OCI-M2 (cell line): ENCODE results near the gene RAB3C.

Experiments
- DNase-seq: peaks from one replicate; lab custom pipeline; 2025; ENCODE audit not compliant: unreplicated experiment; lab: John Stamatoyannopoulos, UW

Gene RAB3C

DNA sequence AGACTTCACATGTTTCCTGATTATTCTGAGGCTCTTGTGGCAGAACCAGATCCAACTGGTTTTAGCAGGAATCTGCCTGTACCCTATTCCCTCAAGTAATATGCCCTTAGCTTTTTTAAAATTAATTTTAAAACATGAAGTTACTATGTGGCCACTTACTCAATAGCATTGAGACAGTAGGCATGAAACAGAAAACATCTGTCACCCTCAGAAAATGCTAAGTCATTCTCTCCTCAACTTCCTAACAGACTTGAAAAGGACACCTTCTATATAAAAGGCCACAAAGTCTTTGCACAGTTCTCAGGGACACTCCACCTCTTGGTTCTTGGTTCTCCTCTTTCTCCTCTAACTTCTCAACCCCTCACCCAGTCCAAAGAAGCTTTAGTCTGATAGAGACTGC lies 277.8 kb downstream of the RAB3C start:
- DNase-seq = no peak

DNA sequence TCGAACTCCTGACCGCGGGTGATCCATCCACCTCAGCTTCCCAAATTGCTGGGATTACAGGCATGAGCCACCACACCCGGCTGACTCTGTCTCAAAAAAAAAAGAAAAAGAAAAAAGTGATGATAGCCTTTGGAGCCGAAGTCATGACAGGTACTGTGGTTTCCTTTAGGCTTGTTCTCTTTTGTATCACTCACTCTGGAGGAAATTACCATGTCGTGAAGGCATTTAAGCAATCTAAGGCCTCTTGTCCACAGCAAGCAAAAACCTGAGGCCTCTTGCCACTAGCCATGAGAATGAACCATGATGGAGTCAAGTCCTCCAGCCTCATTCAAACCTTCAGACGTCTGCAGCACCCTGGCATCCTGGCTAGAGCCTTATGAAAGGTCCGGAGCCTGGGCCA lies 286.1 kb downstream of the RAB3C start:
- no peak for DNase-seq

DNA sequence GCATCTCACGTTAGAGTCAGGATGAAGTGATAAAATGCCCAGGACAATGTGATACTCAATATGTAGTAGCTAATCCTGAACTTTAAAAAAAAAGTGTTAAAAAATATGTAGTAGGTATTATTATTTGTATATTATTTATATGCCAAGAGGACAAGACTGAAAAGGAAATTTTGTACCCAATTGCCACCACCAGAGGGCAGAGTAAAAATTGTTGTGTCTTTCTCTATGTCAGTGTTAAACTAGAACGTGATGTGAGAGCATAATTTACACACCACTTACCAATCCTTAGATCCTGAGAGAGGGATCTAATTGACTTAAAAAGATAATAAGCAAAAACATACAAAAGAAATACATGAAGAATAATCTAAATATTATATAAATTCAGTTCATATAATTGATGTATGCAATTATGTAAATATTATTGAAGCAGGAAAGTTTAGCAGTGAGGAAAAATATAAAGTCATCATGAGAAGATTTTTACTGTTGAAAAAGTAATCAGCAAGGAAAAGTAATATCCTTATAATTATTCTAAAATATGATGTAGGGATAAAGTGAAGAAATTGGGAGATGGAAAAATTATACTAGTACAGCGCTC lies 288.9 kb downstream of the RAB3C start:
- DNase-seq = no peak

DNA sequence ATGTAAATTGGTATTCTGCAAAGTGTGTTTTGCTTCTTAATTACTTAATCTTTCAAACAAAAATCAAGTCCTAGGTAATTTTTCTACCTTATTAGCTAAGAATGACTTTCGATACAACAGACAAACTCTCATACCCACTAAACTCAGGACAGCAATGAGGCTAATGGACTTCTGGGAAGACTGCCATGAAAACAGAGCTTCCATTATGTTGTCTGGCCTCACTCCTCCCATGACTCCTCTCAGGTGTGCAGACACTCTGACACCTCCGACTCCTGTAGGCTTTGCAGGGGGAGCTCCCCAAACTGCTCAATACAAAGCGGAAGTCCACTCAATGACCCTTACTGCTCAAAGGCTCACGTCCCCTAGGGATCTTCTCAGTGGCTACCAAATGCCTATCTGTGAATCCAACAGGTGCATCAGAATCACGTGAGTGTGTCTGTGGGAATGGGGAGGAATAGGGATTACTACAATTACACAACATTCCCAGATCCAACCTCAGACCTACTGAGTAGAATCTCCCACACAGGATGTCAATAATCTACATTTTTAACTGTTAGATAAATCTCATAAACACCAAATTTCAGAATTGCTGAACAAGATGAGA lies 289.9 kb downstream of the RAB3C start:
- no peak for DNase-seq

DNA sequence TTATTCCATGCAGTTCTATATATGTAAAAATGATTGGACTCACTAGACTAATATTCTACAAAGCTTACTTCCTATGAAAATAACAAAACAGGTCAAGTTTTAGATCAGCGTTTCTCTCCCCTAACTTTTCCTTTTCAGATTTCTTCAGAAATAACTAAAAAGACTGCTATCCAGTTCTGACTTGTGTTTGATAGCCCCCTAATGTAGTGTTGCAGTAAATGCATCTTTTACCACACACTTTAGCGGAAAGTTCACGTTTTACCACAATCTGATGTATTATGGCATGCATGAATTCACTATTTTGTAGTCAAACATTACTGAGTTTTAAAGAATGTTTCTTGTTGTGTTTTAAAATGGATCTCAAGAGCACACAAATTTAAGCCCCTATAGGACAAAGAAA lies 292.7 kb downstream of the RAB3C start:
- DNase-seq = no peak

DNA sequence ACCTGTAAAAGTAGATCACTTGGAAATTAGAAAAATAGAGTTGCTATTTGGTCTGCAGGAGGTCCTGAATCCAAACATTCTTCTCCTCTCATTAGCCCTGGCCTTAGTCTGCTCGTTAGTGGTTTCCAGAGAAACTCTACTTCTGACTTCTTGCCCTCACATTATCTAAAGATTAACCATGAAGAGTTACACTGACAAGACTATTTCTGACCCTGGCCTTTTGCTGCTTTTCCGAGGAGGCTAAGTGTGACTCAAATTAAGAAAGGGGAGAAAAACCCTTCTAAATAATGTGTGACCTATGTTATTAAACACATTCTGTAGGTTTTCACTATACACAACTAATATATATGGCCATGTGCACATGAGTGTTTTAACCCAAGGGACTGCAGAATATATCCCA lies 302.4 kb downstream of the RAB3C start:
- no peak for DNase-seq

DNA sequence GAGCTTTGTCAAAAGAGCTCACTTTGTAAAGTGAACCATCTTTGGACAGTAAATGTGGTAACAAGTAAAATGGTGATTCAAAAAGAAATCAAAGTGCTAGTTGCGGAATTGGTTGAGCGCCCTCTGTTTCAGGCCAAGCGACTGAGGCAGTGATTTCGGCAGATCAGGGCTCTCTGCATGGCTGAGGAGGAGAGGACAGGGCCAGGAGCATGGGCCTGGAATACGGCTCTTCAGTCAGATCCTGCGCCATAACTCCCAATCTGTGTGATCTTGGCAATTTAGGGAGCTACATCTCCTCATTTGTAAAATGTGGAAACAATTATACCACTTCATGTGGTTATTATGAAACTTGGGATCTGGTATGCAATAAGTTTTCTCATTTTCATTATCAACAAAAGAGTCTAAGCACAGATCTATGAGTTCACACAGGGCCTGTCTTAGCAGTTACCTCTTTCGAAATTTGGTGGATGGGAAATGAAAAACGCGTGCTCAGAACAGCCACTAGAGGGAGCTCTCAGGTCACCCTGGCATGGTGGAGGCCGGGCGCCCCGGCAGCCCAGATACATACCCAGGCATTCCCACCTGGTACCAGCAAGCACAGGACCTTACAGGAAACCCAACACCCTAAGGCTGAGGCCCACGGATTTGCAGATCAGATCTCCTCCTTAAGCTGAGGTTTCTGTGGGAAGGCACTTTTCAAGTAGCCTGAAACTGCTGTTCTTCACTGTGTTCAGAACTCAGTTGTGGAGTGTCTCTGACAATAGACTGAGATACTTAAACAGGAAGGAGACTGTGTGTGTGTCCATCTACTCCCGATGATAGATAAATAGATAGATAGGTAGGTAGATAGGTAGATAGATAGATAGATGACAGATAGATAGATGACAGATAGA lies 303.7 kb downstream of the RAB3C start:
- DNase-seq = peak; percentile 2

DNA sequence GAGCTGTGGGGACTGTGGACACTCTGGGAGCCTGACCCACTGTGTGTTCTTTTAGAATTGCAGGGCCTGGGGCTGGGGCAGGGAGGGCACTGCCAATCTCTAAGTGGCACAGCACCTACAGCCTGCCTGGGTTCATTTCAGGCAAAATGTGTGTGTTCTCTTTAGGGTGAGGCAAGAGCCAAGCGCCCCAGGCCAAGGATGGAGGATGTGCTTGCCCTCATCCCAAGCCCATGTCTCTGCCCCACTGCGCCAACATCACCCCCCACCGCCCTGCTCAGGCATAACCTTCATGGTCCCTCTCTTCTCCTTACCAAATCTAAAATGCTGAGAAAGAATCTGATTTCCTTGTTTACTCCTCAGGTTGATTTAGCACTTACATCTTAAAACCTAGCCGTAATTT lies 304.4 kb downstream of the RAB3C start:
- no peak for DNase-seq

DNA sequence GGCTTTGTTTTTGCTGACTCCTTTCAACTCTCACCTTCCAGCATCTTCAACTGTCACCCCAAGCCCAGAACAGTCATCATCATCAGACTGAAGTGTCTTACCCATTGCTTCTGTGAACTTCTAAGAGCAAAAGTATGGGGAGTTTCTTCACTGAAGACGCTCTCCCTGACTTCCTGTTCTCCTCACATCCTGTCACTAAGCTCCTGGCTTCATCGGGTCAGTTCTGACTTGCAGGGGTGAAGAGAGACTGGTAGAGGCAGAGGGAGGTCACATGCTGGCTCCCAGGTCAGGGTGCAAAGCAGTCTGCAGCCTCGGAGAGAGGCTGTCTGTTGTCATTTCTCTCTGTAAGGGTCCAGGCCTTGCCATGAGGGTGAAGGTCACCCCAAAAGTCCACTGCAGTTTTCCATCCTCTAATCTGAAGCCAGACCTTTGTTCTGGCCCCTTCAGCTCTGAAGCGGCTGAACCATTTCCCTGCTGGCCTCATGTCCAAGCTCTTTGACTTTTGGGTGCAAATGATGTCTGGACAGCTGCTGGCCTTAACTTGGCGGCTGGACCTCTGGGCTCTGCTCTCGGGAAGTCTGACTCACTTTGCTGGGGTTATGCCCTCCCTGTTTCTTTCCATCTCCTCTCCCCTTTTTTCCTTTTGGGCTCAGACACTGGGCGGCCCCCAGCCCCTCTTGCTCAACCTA lies 305.0 kb downstream of the RAB3C start:
- DNase-seq = no peak

DNA sequence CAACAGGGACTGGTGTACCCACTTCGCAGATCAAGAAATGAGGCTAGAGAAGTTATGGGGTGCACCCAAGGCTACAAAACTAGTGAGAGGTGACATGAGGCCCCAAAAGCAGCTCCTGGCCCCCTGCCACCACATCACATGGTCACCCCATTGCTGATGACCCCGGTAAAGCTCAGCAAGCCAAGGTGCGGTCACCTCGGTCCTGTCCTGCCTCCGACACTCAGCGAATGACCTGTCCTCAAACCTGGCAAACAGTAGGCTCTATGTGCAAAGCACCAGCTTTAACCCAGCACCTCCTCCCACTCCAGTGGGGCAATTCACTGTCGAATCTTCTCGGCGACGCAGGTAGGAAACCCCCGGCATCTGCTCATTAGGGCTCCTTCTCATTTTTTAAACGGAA lies 307.4 kb downstream of the RAB3C start:
- DNase-seq = no peak

DNA sequence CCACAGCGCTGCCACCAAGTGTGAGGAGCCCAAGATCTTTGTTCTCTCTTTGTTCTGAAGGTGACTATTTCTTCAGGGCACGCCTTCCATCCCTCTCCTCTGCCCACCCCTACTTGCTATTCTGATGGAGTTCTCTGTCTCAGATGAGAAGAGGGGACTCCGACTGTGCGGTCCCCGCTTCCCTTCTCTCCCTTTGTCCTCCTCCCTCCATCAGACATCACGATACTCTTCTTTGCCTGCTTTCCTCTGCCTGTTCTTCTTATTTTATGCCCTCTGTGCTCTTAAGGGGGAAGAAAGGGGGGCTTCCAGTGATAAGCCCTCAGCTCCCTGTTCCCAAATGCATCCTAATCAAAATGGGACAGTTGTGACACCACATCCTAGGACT lies 307.8 kb downstream of the RAB3C start:
- DNase-seq = no peak

DNA sequence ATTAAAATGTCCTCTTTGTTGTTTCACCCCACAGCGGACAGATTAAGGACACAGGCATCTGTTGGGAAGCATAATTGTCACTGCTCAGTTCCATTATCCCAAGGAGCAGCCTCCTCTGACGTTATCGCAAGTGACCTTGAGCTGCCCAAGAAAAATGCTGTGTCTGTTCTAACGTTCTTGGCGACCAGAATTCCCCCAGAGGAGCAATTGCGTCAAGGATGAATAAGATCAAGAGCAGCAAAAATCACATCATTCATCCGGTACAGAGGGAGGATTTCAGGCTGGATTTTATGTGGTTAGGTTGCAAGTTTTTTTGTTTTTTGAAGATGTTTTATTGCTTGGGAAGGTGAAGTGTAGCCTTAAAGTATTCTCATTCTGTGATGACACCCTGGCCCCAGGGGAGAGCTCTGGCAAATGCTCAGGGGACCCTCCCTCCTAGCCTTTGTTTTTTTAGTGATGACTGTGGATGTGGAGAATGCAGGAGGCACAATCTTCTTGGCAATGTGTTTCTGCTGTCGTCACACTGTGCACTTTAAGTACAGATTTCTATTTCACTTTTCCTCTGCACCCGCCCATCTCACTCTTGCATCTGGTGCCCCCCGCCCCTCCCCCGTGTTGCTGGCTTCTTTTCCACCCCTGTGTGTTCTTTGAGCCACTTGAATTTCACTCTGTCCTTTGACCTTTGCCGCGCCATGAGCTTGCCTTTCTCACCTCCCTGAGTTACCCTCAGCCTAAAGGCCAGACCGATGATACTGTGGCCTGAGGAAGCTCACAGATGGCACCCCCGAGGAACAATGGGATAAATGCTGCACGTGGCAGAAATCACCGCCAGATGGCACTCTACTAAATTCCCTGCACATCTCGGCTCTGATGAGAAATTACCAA lies 308.5 kb downstream of the RAB3C start:
- DNase-seq = no peak

DNA sequence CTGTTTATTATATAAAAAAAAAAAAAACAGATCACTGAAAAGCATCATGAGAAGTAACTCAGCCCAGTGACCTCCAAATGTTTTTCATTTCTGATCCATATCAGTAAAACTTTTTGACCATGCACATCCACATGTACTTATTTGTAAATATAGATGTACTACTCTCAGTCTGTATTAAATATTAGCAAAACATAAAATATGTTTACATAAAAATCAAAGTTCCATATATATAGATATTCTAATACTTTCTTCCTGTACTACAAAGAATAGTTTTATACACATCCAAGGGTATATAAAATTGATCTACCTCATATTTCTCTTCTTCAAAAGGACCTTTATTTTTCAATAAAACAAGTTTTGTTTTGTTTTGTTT lies 309.1 kb downstream of the RAB3C start:
- no peak for DNase-seq

DNA sequence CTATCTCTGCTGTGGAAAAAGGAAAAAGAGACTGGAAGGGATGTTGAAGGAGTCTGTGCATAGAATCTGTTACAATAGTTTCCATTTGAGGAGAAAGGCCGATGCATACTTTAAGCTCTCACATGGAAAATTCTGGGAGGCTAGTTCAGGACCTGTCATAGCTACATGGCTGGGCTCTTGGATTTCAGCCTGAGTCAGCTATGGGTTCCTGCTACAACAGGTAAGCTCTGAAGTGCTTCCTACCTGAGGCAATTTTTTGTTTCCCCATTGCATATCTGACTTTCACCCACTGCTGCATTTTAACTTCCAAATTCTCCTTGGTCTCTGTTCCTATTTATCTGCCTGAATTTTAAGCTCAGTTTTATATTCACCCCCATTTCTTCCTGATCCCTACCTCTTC lies 310.7 kb downstream of the RAB3C start:
- no peak for DNase-seq

DNA sequence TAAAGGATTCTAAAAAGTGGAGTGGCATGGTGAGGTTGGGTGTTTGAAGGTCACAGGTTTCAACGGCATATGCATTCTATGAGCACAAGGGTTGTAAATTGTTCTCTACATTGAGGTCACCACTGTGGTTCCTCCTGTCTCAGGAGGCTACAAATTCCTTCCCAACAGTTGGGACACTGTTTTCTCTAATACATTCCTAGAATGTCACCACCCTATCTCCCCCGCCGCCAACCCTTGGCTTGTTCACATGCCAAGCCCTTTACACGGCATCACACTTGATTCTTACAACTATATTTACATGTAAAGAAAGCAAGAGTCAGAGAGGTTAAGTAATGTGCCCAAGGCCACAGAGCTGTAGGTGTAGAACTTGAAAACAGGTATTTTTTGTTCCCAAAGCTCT lies 315.1 kb downstream of the RAB3C start:
- no peak for DNase-seq

DNA sequence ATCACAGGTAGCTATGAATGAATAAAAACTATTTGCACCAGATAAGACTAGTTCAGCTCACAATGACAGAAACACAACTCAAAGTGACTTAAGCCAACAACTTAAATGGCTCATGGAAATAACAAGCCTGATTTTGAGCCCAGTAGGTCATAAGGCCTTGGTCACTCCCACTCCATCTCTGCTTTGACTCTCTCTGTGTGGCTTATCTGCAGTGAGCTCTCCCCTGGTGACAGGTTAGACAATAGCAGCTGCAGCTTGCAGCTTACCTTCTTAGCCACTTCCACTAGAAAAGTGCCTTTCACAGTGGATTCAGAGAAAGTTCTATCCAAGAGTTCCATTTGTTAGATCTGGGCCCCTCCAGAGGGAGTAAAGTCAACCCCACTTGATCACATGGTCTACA lies 315.7 kb downstream of the RAB3C start:
- DNase-seq = no peak

DNA sequence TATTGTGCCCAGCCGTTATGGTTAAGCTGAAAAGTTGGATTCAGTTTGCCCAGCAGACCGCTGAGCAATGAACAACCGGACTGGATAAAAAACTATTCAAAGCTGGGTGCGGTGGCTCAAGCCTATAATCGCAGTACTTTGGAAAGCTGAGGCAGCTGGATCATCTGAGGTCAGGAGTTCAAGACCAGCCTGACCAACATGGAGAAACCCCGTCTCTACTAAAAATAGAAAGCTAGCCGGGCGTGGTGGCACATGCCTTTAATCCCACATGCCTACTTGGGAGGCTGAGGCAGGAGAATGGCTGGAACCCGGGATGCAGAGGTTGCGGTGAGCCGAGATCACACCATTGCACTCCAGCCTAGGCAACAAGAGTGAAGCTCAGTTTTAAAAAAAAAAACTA lies 318.4 kb downstream of the RAB3C start:
- no peak for DNase-seq

DNA sequence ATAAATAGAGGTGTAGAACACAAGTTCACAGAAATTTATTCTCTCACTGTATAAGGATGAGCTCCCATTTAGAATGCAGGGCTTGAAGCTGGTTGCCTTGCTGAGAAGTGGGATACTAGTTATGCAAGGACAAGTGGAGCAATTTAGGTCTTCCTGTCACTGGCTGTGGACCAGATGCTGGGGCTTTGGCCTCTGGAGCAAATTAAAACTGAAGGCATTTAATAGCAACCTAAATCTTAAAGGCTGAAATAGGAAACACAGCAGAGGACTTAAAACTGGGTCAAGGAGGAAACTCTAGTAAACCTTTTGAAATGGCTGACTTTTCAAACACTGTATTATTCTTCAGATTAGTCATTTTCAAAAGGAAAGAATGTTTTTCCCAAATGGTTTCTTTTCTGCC lies 319.4 kb downstream of the RAB3C start:
- DNase-seq = no peak

DNA sequence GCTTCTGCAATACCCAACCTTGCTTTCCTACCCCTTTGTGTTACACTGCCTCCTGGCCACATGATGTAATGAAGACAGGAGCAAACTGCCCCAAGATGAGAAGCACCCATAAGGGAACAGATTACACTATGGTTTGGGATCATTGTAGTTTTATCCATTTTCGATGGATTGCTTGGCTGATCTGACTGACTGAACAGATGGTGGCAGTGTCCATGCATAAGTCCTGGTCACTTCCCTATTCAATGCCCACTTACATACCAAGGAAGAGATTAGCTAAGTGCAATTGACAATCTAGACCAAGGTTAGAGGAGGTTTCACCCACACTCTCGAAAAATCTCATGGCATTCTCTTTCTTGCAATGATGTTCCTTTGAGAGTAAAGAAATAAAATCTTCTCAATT lies 319.9 kb downstream of the RAB3C start:
- DNase-seq = no peak

DNA sequence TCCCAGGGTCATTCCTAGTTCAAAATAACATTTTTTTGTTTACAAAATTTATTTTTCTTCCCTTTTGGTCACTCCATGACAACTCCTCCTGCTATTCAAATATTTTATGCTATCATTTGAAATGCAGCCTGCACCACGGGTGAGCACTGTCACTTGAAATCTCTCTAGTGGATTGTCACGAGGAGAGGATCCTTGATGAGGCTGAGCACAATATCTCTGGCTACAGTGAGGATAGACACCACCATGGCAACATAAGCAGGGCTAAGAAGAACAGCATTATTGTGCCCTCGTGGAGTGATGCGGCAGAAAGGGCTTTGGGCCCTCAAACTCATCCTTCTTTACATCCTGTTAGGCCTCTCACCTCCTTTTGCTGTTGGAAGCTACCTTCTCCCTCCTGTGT lies 321.9 kb downstream of the RAB3C start:
- no peak for DNase-seq

DNA sequence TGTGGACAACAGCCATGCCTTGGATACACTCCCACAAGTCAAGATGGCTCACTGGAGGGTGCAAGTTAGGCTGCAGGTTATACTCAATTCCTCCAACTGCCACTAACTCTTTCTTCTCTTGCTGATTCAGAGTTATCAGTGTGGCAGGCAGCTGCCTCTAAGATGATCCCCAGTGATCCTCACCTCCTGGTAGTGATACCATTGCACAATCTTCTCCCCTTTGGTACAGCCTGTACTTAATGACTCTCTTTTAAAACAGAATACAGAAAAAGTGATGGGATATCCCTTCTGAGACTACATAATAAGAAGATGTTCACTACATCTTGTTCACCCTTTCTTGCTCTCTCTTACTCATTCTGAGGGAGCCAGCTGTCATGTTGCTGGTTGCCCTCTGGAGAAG lies 323.1 kb downstream of the RAB3C start:
- DNase-seq = no peak
